H9 (cell line): ENCODE measurements around the gene MRPL17. TPM values are rescaled to one million over a fixed set of nuclear protein-coding genes. Genes with fewer than 3 reads are reported as not detected.

Experiments used
- DNase-seq: peaks from one replicate; pipeline ENCODE4 v3.0.0-alpha.2; 2017
- H2AFZ ChIP-seq: one replicate; pipeline ENCODE4 v1.6.1; 2013; ENCODE audit warnings: mild to moderate bottlenecking, low read length, control low read depth, moderate library complexity
- H2AK5ac ChIP-seq: 2 replicates; pipeline ENCODE4 v1.6.1; 2013; ENCODE audit warnings: low read length, control low read depth, mixed read lengths; ENCODE audit not compliant: insufficient read length
- H2BK120ac ChIP-seq: one replicate; pipeline ENCODE4 v1.6.1; 2013; ENCODE audit warnings: low read depth, mild to moderate bottlenecking, low read length, control low read depth, inconsistent platforms; ENCODE audit not compliant: poor library complexity, severe bottlenecking
- H2BK12ac ChIP-seq: 2 replicates; pipeline ENCODE4 v1.6.1; 2013; ENCODE audit warnings: low read length, control low read depth, mixed read lengths, low read depth; ENCODE audit not compliant: insufficient read length
- H2BK15ac ChIP-seq: 2 replicates; pipeline ENCODE4 v1.6.1; 2013; ENCODE audit warnings: low read depth, low read length, control low read depth
- H2BK20ac ChIP-seq: one replicate; pipeline ENCODE4 v1.6.1; 2013; ENCODE audit warnings: low read depth, mild to moderate bottlenecking, low read length, control low read depth, inconsistent platforms; ENCODE audit not compliant: poor library complexity, severe bottlenecking
- H2BK5ac ChIP-seq: 2 replicates; pipeline ENCODE4 v1.6.1; 2013; ENCODE audit warnings: low read length, control low read depth, mixed read lengths; ENCODE audit not compliant: insufficient read length
- H3K14ac ChIP-seq: 2 replicates; pipeline ENCODE4 v1.6.1; 2013; ENCODE audit warnings: low read length, control low read depth; ENCODE audit not compliant: insufficient read depth
- H3K18ac ChIP-seq: 2 replicates; pipeline ENCODE4 v1.6.1; 2013; ENCODE audit warnings: low read depth, mild to moderate bottlenecking, mixed read lengths, low read length, control low read depth; ENCODE audit not compliant: insufficient read length
- H3K23ac ChIP-seq: 2 replicates; pipeline ENCODE4 v1.6.1; 2013; ENCODE audit warnings: low read length, control low read depth, mixed read lengths, low read depth; ENCODE audit not compliant: insufficient read length
- H3K23me2 ChIP-seq: 2 replicates; pipeline ENCODE4 v1.6.1; 2013; ENCODE audit warnings: low read depth, mild to moderate bottlenecking, mixed read lengths, low read length, control low read depth; ENCODE audit not compliant: insufficient read length, poor library complexity, severe bottlenecking
- H3K27ac ChIP-seq: 2 replicates; pipeline ENCODE4 v1.5.1; 2013; ENCODE audit warnings: low read length, control low read depth, mixed read lengths, low read depth; ENCODE audit not compliant: insufficient read length
- H3K27me3 ChIP-seq: 2 replicates; pipeline ENCODE4 v1.6.1; 2013; ENCODE audit warnings: low read length, control low read depth, inconsistent platforms; ENCODE audit not compliant: insufficient read depth
- H3K4ac ChIP-seq: 2 replicates; pipeline ENCODE4 v1.6.1; 2013; ENCODE audit warnings: low read depth, mild to moderate bottlenecking, control low read depth, inconsistent platforms, low read length, moderate library complexity
- H3K4me1 ChIP-seq: 2 replicates; pipeline ENCODE4 v1.6.1; 2013; ENCODE audit warnings: low read length, control low read depth, inconsistent platforms; ENCODE audit not compliant: insufficient read depth
- H3K4me2 ChIP-seq: 2 replicates; pipeline ENCODE4 v1.6.1; 2013; ENCODE audit warnings: low read length, control low read depth, mixed read lengths; ENCODE audit not compliant: insufficient read length, insufficient read depth
- H3K56ac ChIP-seq: 2 replicates; pipeline ENCODE4 v1.6.1; 2013; ENCODE audit warnings: low read depth, mild to moderate bottlenecking, mixed read lengths, low read length, control low read depth; ENCODE audit not compliant: insufficient read length
- H3K79me1 ChIP-seq: 2 replicates; pipeline ENCODE4 v1.6.1; 2013; ENCODE audit warnings: low read depth, mild to moderate bottlenecking, moderate library complexity, low read length, control low read depth, inconsistent platforms; ENCODE audit not compliant: insufficient read depth, poor library complexity, severe bottlenecking
- H3K79me2 ChIP-seq: 2 replicates; pipeline ENCODE4 v1.6.1; 2013; ENCODE audit warnings: low read length, control low read depth, inconsistent platforms; ENCODE audit not compliant: insufficient read depth
- H3K9ac ChIP-seq: 2 replicates; pipeline ENCODE4 v1.6.1; 2013; ENCODE audit warnings: low read length, control low read depth, mixed read lengths; ENCODE audit not compliant: insufficient read length; ENCODE audit errors: extremely low read depth
- H3K9me3 ChIP-seq: one replicate; pipeline ENCODE4 v1.6.1; 2013; ENCODE audit warnings: low read depth, low read length, inconsistent platforms; ENCODE audit not compliant: control insufficient read depth
- H3T11ph ChIP-seq: one replicate; pipeline ENCODE4 v1.6.1; 2013; ENCODE audit warnings: mild to moderate bottlenecking, low read length, control low read depth, inconsistent platforms
- H4K20me1 ChIP-seq: one replicate; pipeline ENCODE4 v1.6.1; 2013; ENCODE audit not compliant: control insufficient read depth, insufficient read length, insufficient read depth
- H4K5ac ChIP-seq: 2 replicates; pipeline ENCODE4 v1.6.1; 2013; ENCODE audit warnings: low read depth, mild to moderate bottlenecking, mixed read lengths, low read length, control low read depth; ENCODE audit not compliant: insufficient read length
- H4K8ac ChIP-seq: replicated peaks from 2 replicates; pipeline ENCODE4 v1.6.1; 2013; ENCODE audit warnings: low read length, control low read depth, mixed read lengths, low read depth; ENCODE audit not compliant: insufficient read length
- H4K91ac ChIP-seq: 2 replicates; pipeline ENCODE4 v1.6.1; 2013; ENCODE audit warnings: low read depth, mild to moderate bottlenecking, moderate library complexity, mixed read lengths, low read length, control low read depth; ENCODE audit not compliant: insufficient read length
- H3K27ac Mint-ChIP-seq, 3 experiments: 2 replicates in 2 of 3; 3 replicates in 1 of 3; pipeline ENCODE4 v1.8.0; 2020 to 2021; ENCODE audit warnings: mixed read lengths in 3 of 3, mild to moderate bottlenecking in 1 of 3, moderate library complexity in 1 of 3
- H3K27me3 Mint-ChIP-seq: 2 replicates; pipeline ENCODE4 v1.8.0; 2021; ENCODE audit warnings: low read depth, mild to moderate bottlenecking, moderate library complexity, mixed read lengths
- H3K36me3 Mint-ChIP-seq, 3 experiments: 2 replicates in 2 of 3; 3 replicates in 1 of 3; pipeline ENCODE4 v1.8.0; 2020 to 2021; ENCODE audit warnings: low read depth in 3 of 3, mixed read lengths in 3 of 3; ENCODE audit not compliant: insufficient read depth in 1 of 3
- H3K4me1 Mint-ChIP-seq, 2 experiments: 2 replicates each; pipeline ENCODE4 v1.8.0; 2020; ENCODE audit warnings: mixed read lengths in 2 of 2
- H3K4me3 Mint-ChIP-seq, 2 experiments: 2 replicates in 1 of 2; 3 replicates in 1 of 2; pipeline ENCODE4 v1.8.0; 2020 to 2021; ENCODE audit warnings: mild to moderate bottlenecking in 2 of 2, mixed read lengths in 2 of 2, moderate library complexity in 1 of 2
- H3K9me3 Mint-ChIP-seq, 2 experiments: 2 replicates in 1 of 2; 3 replicates in 1 of 2; pipeline ENCODE4 v1.8.0; 2020; ENCODE audit warnings: mild to moderate bottlenecking in 2 of 2, mixed read lengths in 2 of 2, moderate library complexity in 1 of 2
- CTCF ChIP-seq: fragments of 200-600 bp; sonication (generic); conservative IDR thresholded peaks from 3 replicates; pipeline ENCODE4 v1.8.0; 2021; ENCODE audit warnings: antibody characterized with exemption, mild to moderate bottlenecking
- WGBS: extraction: QIAGEN DNeasy Blood & Tissue Kit; methylation state at CpG from one replicate; pipeline ENCODE4 v1.1.7; 2013; ENCODE audit warnings: missing lambda C conversion rate, low lambda C conversion rate, mixed read lengths; ENCODE audit not compliant: insufficient read length; ENCODE audit errors: extremely low coverage; 5-methylcytosine and 5-hydroxymethylcytosine counted together
- total RNA-seq: library from RNA; stranded (reverse); gene quantifications from 2 replicates; pipeline ENCODE4 v1.2.1, GENCODE V29; 2021

MRPL17 gene
- total RNA-seq, 1 experiment from 2014 or later, result 75.5 TPM

GRCh38 chr11:6660712-6661111, 22.4 kb downstream of the MRPL17 start:
- Histone ChIP-seq H2BK15ac (no peak overlapping the region), H3K4ac (no peak overlapping the region), H4K8ac (no peak overlapping the region), H3K27me3 (peaks cover 13% of the 10 kb centered on the region; the same call in 1 of the 2 replicates), H2BK5ac (no peak overlapping the region), H3K9ac (no peak overlapping the region), H2BK120ac (no peak overlapping the region), H4K5ac (no peak overlapping the region), H3K79me2 (no peaks in the 10 kb centered on the region), H3K9me3 (no peaks in the 10 kb centered on the region), H3K79me1 (no peaks in the 10 kb centered on the region), H3K56ac (no peak overlapping the region), H3K27ac (no peak overlapping the region), H3K18ac (no peak overlapping the region), H4K20me1 (no peaks in the 10 kb centered on the region), H3K4me2 (no peak overlapping the region), H2AK5ac (no peak overlapping the region), H3T11ph (no peak overlapping the region), H3K14ac (no peak overlapping the region), H2AFZ (no peak overlapping the region), H4K91ac (no peak overlapping the region), H3K23me2 (peaks cover 7% of the 10 kb centered on the region), H2BK20ac (no peak overlapping the region), H2BK12ac (no peak overlapping the region), H3K23ac (no peak overlapping the region), H3K4me1 (peaks cover 1% of the 10 kb centered on the region; the same call in 1 of the 2 replicates)
- no CpG with 5 or more reads among the region's 3 CpGs for WGBS
- Mint-ChIP-seq H3K36me3 (no peaks in the 10 kb centered on the region), H3K4me1 (peaks cover 10 to 11% of the 10 kb centered on the region in 2 experiments), H3K27ac (no peak overlapping the region), H3K27me3 (peaks cover 24% of the 10 kb centered on the region), H3K4me3 (no peak overlapping the region), H3K9me3 (no peaks in the 10 kb centered on the region)
- no peak for TF ChIP-seq CTCF
- no peak for DNase-seq
